ENCODE results near the gene NFAM1. TPM values are rescaled to one million over a fixed set of nuclear protein-coding genes. Genes with fewer than 3 reads are reported as not detected.

NFAM1 gene
- total and polyA plus RNA-seq, 12 donors: 0.44 to 11.2 (median 7.1) TPM

DNA sequence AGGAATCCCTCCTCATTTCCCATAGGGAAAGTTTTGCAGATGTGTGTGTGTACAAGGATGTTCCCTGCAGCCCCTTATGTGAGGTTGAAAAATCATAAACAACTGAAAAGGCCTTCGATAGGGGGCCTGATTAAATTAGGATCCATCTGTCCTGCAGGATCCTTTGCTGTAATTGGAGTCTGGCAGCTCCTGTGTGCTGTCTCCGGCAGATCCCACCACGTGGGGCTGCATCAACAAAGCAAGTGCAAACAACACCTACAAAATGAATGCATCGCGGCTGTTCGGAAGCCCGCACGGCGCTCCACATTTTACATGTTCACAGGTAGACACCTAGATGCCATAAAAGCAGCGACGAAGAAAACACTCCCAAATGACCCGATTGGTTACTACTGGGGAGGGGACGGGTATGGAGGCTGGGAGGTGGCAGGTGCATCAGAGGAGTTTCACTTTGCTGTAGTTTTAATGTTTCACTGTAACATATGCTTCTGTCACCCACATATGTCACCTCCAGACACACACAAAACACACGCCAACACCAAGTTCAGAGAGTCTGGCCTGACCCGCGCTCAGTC is 52.2 kb downstream of the NFAM1 start:
- Histone ChIP-seq H3K4me3 (no peak overlapping the region), H3K27me3 (no peaks in the 10 kb centered on the region), H3K36me3 (replicated peaks in 1 of 2) (no peaks in the 10 kb centered on the region), H3K9me3 (replicated peaks in 1 of 3) (no peaks in the 10 kb centered on the region), H3K4me1 (replicated peaks in 1 of 2) (peaks cover 0 to 14% of the 10 kb centered on the region in 2 donors), H3K27ac (no peak overlapping the region)
- no peak for DNase-seq
- WGBS, 4 donors: 87 to 90% (median 89%) methylated on average over 16 of the region's 16 CpGs
- intact Hi-C loops (cut with DNase I): no loop called here
- TF ChIP-seq, protein P1, sequence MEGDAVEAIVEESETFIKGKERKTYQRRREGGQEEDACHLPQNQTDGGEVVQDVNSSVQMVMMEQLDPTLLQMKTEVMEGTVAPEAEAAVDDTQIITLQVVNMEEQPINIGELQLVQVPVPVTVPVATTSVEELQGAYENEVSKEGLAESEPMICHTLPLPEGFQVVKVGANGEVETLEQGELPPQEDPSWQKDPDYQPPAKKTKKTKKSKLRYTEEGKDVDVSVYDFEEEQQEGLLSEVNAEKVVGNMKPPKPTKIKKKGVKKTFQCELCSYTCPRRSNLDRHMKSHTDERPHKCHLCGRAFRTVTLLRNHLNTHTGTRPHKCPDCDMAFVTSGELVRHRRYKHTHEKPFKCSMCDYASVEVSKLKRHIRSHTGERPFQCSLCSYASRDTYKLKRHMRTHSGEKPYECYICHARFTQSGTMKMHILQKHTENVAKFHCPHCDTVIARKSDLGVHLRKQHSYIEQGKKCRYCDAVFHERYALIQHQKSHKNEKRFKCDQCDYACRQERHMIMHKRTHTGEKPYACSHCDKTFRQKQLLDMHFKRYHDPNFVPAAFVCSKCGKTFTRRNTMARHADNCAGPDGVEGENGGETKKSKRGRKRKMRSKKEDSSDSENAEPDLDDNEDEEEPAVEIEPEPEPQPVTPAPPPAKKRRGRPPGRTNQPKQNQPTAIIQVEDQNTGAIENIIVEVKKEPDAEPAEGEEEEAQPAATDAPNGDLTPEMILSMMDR (IDR thresholded peaks at IDR 0.05): no peak
- TF ChIP-seq POLR2A (IDR thresholded peaks at IDR 0.05): no peak

DNA sequence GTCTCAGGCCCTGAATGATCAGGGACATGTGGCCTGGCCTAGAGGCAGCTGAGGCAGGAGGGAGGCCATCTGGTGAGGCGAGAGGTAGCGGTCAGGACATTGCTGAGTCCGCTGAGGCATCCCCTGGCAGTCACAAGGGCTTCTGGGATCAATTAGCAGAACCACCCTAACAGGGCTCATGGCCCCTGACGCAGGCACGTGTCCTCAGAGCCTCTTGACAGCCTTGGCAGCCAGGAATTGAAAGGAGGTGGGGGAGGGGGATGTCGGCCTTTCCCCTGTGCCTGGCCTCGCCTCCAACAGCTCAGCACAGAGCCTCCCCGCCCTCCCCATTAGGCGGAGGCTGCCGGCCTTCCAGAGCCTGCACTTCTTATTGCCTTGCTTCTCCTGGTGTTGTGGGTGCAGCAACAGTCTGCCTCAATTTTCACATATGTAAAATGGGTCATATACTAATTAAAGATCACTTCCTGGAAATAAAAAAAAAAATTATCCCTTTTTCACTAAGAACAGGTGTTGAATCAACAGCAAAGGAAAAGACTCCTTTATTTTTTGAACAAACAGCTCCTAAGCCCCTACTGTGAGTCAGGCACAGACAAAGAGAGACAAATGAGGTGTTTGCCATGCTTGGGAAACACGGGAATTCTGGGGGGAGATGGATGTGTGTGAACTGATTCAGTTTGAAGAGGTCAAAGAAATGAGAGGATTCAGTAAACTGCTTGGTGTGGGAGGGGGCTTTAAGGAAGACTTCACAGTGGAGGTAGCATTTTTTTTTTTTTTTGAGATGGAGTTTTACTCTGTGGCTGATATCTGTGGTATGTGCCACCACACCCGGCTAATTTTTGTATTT is 55.3 kb downstream of the NFAM1 start:
- H3K27ac ChIP-seq: no peak overlapping the region
- H3K9me3 ChIP-seq (replicated peaks in 1 of 3): no peaks in the 10 kb centered on the region
- no peak for TF ChIP-seq POLR2A (IDR thresholded peaks at IDR 0.05)
- TF ChIP-seq, protein P1 (IDR thresholded peaks at IDR 0.05): no peak
- peaks cover 0 to 14% of the 10 kb centered on the region in 2 donors for H3K4me1 ChIP-seq (replicated peaks in 1 of 2)
- DNase-seq: peak; percentile 48 to 88 (median 59)
- 37 to 55% (median 49%) methylated on average over 5 to 12 of the region's 12 CpGs for WGBS, 4 donors
- intact Hi-C loops (cut with DNase I): no loop called here
- H3K4me3 ChIP-seq: no peak overlapping the region
- no peaks in the 10 kb centered on the region for H3K27me3 ChIP-seq
- no peaks in the 10 kb centered on the region for H3K36me3 ChIP-seq (replicated peaks in 1 of 2)

DNA sequence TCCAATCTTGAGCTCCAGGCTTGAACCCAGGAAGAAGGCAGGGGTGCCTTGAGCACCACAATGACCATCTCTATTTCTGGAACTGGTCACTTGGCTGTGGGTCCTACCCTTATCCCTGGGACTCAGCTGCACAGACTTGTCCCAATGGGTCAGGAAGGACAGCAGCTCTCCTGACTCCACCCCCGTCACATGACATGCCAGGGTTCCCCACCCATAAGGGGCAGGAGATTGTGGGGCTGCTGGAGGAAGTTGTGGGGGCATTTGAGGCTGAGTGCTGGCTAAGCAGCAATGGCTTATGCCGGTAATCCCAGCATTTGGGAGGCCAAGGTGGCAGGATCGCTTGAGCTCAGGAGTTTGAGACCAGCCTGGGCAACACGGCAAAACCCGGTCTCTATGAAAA is 56.2 kb downstream of the NFAM1 start:
- WGBS, 4 donors: 69 to 80% (median 76%) methylated on average over 5 of the region's 5 CpGs
- H3K4me1 ChIP-seq (replicated peaks in 1 of 2): peaks cover 0 to 14% of the 10 kb centered on the region in 2 donors

DNA sequence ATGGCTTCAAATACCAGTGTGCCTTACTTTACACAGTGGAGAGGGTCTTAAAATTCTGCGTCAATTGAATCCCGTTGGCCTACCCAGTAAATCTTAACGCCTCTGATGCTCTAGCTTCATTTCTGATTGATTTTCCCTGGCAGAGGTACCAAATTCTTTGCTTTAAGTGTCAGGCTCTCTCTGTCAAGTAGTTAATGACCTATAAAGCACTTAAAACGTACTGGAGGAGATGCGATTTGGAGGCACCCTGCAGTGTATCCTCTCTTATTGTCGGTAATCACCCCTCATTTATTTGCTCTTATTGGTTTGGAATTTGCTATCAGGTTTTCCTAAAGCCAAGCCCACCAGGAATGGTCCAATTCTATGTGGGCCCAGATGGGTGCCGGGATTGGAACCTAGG is 59.2 kb downstream of the NFAM1 start:
- 85 to 93% (median 87%) methylated on average over 7 of the region's 7 CpGs for WGBS, 4 donors
- no peak overlapping the region for H3K4me3 ChIP-seq
- H3K9me3 ChIP-seq (replicated peaks in 1 of 3): no peaks in the 10 kb centered on the region
- intact Hi-C loops (cut with DNase I): no loop called here
- TF ChIP-seq POLR2A (IDR thresholded peaks at IDR 0.05): no peak
- TF ChIP-seq, protein P1 (IDR thresholded peaks at IDR 0.05): no peak
- no peaks in the 10 kb centered on the region for H3K36me3 ChIP-seq (replicated peaks in 1 of 2)
- no peaks in the 10 kb centered on the region for H3K27me3 ChIP-seq
- H3K4me1 ChIP-seq (replicated peaks in 1 of 2): peaks cover 11 to 22% of the 10 kb centered on the region in 2 donors
- DNase-seq: no peak
- H3K27ac ChIP-seq: no peak overlapping the region

More for the DNA sequence above, 56.2 kb downstream of the NFAM1 start:
- Histone ChIP-seq H3K27ac (peak overlapping the region in 1 of 5 donors; percentile 49), H3K9me3 (replicated peaks in 1 of 3) (no peaks in the 10 kb centered on the region), H3K4me3 (no peak overlapping the region), H3K36me3 (replicated peaks in 1 of 2) (no peaks in the 10 kb centered on the region), H3K27me3 (no peaks in the 10 kb centered on the region)
- peak in 4 of 7 donors; percentile 33 to 47 (median 38) for DNase-seq
- no peak for TF ChIP-seq POLR2A (IDR thresholded peaks at IDR 0.05)
- TF ChIP-seq, protein P1 (IDR thresholded peaks at IDR 0.05): no peak
- intact Hi-C loops (cut with DNase I): no loop called here

All from adrenal gland (tissue), 12 donors.